ENCODE data around the gene SERPINA12. TPM values are rescaled to one million over a fixed set of nuclear protein-coding genes. Genes with fewer than 3 reads are reported as not detected.

Gene SERPINA12
- total RNA-seq (2021; ENCODE audit: unreplicated experiment) (not detected), Bru-seq, nascent RNA (not detected), BruChase-seq, experiment 1, labeled RNA remaining after a 6-hour chase (not detected), BruChase-seq, experiment 2, labeled RNA remaining after a 2-hour chase (percentile 3 among the genes with signal in this experiment)
- not detected in 2 replicates for polyA plus RNA-seq (2012)
- long read RNA-seq: 0 reads

GRCh38 chr14:94509356-94509755 is at the start of gene SERPINA12:
TSS of gene SERPINA12 (minus strand) at chr14:94509469. CDS start at chr14:94498397, 11,072 bp downstream.
- Histone ChIP-seq H3K27me3 (ENCODE audit: insufficient read depth, low read length) (peaks cover 4% of the 10 kb centered on the region; the same call in 1 of the 2 replicates), H3K27ac (ENCODE audit: low read depth, low read length) (no peak within 1 kb of the TSS), H4K20me1 (ENCODE audit: insufficient read depth) (no peaks in the 10 kb centered on the region), H2AFZ (ENCODE audit: low read depth, low read length, poor library complexity, severe bottlenecking) (no peak within 1 kb of the TSS), H3K9ac (ENCODE audit: low read length) (no peak within 1 kb of the TSS), H3K9me3 (ENCODE audit: control insufficient read depth in 1 of 2, insufficient read depth in 1 of 2, low read depth in 1 of 2, low read length in 2 of 2) (no peaks in the 10 kb centered on the region), H3K9me2 (ENCODE audit: insufficient read depth) (no peaks in the 10 kb centered on the region), H3K4me3 (replicated peaks in 1 of 2; ENCODE audit: low read depth in 1 of 2, low read length in 2 of 2) (no peak within 1 kb of the TSS), H3K79me2 (ENCODE audit: insufficient read depth, low read length) (no peaks in the 10 kb centered on the region), H3K4me2 (ENCODE audit: low read length) (no peak within 1 kb of the TSS), H3K36me3 (ENCODE audit: control insufficient read depth in 1 of 2, insufficient read depth in 2 of 2, low read length in 2 of 2) (no peaks in the 10 kb centered on the region), H3K4me1 (ENCODE audit: control insufficient read depth in 1 of 2, insufficient read depth in 2 of 2, low read length in 2 of 2) (no peaks in the 10 kb centered on the region)
- TF ChIP-seq ATF3 (IDR thresholded peaks at IDR 0.05) (no peak), SRF (IDR thresholded peaks at IDR 0.05; ENCODE audit: low read depth) (no peak), POLR2A (IDR thresholded peaks at IDR 0.05; ENCODE audit: borderline replicate concordance, extremely low read depth, insufficient read depth, insufficient read length) (no peak), YY1 (IDR thresholded peaks at IDR 0.05; ENCODE audit: extremely low read depth, insufficient replicate concordance, low read depth, low read length) (no peak), ZNF274 (IDR thresholded peaks at IDR 0.05; ENCODE audit: low read depth, low read length) (no peak), CBX3 (IDR thresholded peaks at IDR 0.05; ENCODE audit: low read depth) (no peak), CEBPB (IDR thresholded peaks at IDR 0.05; ENCODE audit: low read depth) (no peak), EGR1 (IDR thresholded peaks at IDR 0.05; ENCODE audit: low read depth) (no peak), JUND (IDR thresholded peaks at IDR 0.05) (no peak), SP1 (IDR thresholded peaks at IDR 0.05; ENCODE audit: low read depth) (no peak), ELF1 (IDR thresholded peaks at IDR 0.05; ENCODE audit: borderline replicate concordance, low read depth) (no peak), EZH2 (IDR thresholded peaks at IDR 0.05) (no peak), EZH2phosphoT487 (IDR thresholded peaks at IDR 0.05; ENCODE audit: borderline replicate concordance) (no peak), POLR2AphosphoS5 (IDR thresholded peaks at IDR 0.05; ENCODE audit: low read depth, low read length) (no peak)
- ATAC-seq: no peak
- intact Hi-C loops (cut with micrococcal nuclease): no loop called here
- no TSS peak for BruUV-seq (replicated peaks)
- ChIA-PET RAD21 (ENCODE audit: low non-redundant PET in 1 of 2, low total read pairs in 2 of 2, uncharacterized antibody in 2 of 2, unreplicated experiment in 2 of 2) (no interaction called here), CTCF (no interaction called here), POLR2A (no interaction called here)
- no peak for DNase-seq (ENCODE audit: low read depth, low spot score)

All from HCT116 (cell line).